CD14-positive monocyte (primary cell): Measurements from ENCODE around the gene KIF16B. TPM values are rescaled to one million over a fixed set of nuclear protein-coding genes. Genes with fewer than 3 reads are reported as not detected.
A peak's percentile ranks its signal among the peaks of the same experiment; 100 is the strongest.

Experiments used
- DNase-seq, 3 donors: peaks; one replicate each; pipeline ENCODE4 v3.0.0-alpha.2; 2011 to 2022
- H2AFZ ChIP-seq: 2 replicates; pipeline ENCODE4 v1.6.0; 2012; ENCODE audit warnings: mild to moderate bottlenecking, low read depth, low read length, inconsistent platforms; ENCODE audit not compliant: insufficient read depth, poor library complexity, severe bottlenecking
- H3K27ac ChIP-seq, 2 donors: 1 replicate in 1 of 2; 2 replicates in 1 of 2; pipeline ENCODE4 v1.5.1; 2012 to 2013; ENCODE audit warnings: low read length in 2 of 2, control low read depth in 1 of 2, inconsistent platforms in 1 of 2, low read depth in 1 of 2, mild to moderate bottlenecking in 1 of 2
- H3K27me3 ChIP-seq, 2 donors: one replicate each; pipeline versions ENCODE4 v1.6.0 to v1.6.1; 2011 to 2013; ENCODE audit warnings: low read length in 2 of 2; ENCODE audit not compliant: control insufficient read depth in 2 of 2, insufficient read depth in 2 of 2
- H3K36me3 ChIP-seq, 2 donors: replicated peaks in 1 of 2; 1 replicate in 1 of 2; 2 replicates in 1 of 2; pipeline versions ENCODE4 v1.5.1 to v1.6.1; 2012 to 2013; ENCODE audit warnings: low read length in 2 of 2, control low read depth in 1 of 2, inconsistent platforms in 1 of 2, mild to moderate bottlenecking in 1 of 2; ENCODE audit not compliant: insufficient read depth in 2 of 2, control insufficient read depth in 1 of 2
- H3K4me1 ChIP-seq, 2 donors: 1 replicate in 1 of 2; 2 replicates in 1 of 2; pipeline versions ENCODE4 v1.5.1 to v1.6.1; 2012 to 2013; ENCODE audit warnings: low read length in 2 of 2, control low read depth in 1 of 2, inconsistent platforms in 1 of 2, mild to moderate bottlenecking in 1 of 2, moderate library complexity in 1 of 2; ENCODE audit not compliant: insufficient read depth in 2 of 2, control insufficient read depth in 1 of 2
- H3K4me2 ChIP-seq: replicated peaks from 2 replicates; pipeline ENCODE3; 2012; ENCODE audit warnings: low read length, moderate library complexity, mild to moderate bottlenecking; ENCODE audit not compliant: poor library complexity, severe bottlenecking; ENCODE audit errors: extremely low read depth
- H3K4me3 ChIP-seq, 3 experiments: fragments of 200-600 bp in 1 of 3; sonication (generic) in 1 of 3; replicated peaks in 1 of 3; 1 replicate in 2 of 3; 2 replicates in 1 of 3; pipeline ENCODE4 v1.5.1; 2011 to 2013; ENCODE audit warnings: low read length in 3 of 3, mild to moderate bottlenecking in 3 of 3, control low read depth in 2 of 3, low read depth in 2 of 3, inconsistent platforms in 1 of 3, moderate library complexity in 1 of 3
- H3K79me2 ChIP-seq: 2 replicates; pipeline ENCODE4 v1.6.0; 2012; ENCODE audit warnings: mild to moderate bottlenecking, control low read depth, inconsistent platforms, low read length, moderate library complexity; ENCODE audit not compliant: insufficient read depth
- H3K9ac ChIP-seq: 2 replicates; pipeline ENCODE4 v1.6.0; 2017; ENCODE audit warnings: low read length, mild to moderate bottlenecking; ENCODE audit not compliant: insufficient read depth, poor library complexity, severe bottlenecking
- H3K9me3 ChIP-seq, 2 donors: replicated peaks in 1 of 2; 1 replicate in 1 of 2; 2 replicates in 1 of 2; pipeline versions ENCODE4 v1.5.1 to v1.6.1; 2012 to 2013; ENCODE audit warnings: low read length in 2 of 2, control low read depth in 1 of 2; ENCODE audit not compliant: control insufficient read depth in 1 of 2, insufficient read depth in 1 of 2
- H4K20me1 ChIP-seq: 2 replicates; pipeline ENCODE4 v1.6.0; 2012; ENCODE audit warnings: mild to moderate bottlenecking, low read length, control low read depth, moderate library complexity; ENCODE audit not compliant: insufficient read depth
- H3K27ac Mint-ChIP-seq, 7 donors: one replicate each; pipeline ENCODE4 v1.8.0; 2020; ENCODE audit warnings: mild to moderate bottlenecking in 7 of 7, mixed read lengths in 7 of 7, moderate library complexity in 6 of 7, inconsistent platforms in 2 of 7
- H3K27me3 Mint-ChIP-seq, 3 donors: one replicate each; pipeline ENCODE4 v1.8.0; 2021 to 2022; ENCODE audit warnings: low read depth in 3 of 3, mild to moderate bottlenecking in 3 of 3, mixed read lengths in 3 of 3, moderate library complexity in 3 of 3, inconsistent platforms in 1 of 3
- H3K36me3 Mint-ChIP-seq, 2 donors: one replicate each; pipeline ENCODE4 v1.8.0; 2020; ENCODE audit warnings: mixed read lengths in 2 of 2, inconsistent platforms in 1 of 2, mild to moderate bottlenecking in 1 of 2
- H3K4me1 Mint-ChIP-seq: one replicate; pipeline ENCODE4 v1.8.0; 2020; ENCODE audit warnings: mild to moderate bottlenecking, mixed read lengths
- H3K4me3 Mint-ChIP-seq, 2 donors: one replicate each; pipeline ENCODE4 v1.8.0; 2020; ENCODE audit warnings: mild to moderate bottlenecking in 2 of 2, mixed read lengths in 2 of 2, moderate library complexity in 1 of 2
- H3K9me3 Mint-ChIP-seq, 7 donors: one replicate each; pipeline ENCODE4 v1.8.0; 2020 to 2022; ENCODE audit warnings: mixed read lengths in 7 of 7, mild to moderate bottlenecking in 6 of 7, moderate library complexity in 6 of 7, inconsistent platforms in 2 of 7
- WGBS: methylation state at CpG from one replicate; pipeline ENCODE4 v1.1.5; 2013; ENCODE audit warnings: missing lambda C conversion rate; ENCODE audit not compliant: insufficient coverage; 5-methylcytosine and 5-hydroxymethylcytosine counted together
- intact Hi-C, 2 donors: fragments of 100-400 bp; cut with micrococcal nuclease; formaldehyde crosslinking; loops; one replicate each; pipeline versions ENCODE4 v1.15.0 to v1.15.1; 2023
- polyA plus RNA-seq, 3 donors: library from polyadenylated mRNA; depleted of rRNA in 1 of 3; unstranded in 2 of 3; stranded (reverse) in 1 of 3; fragments of 300-500 nt in 2 of 3; fragments of >200 nt in 1 of 3; fragmentation: Illumina TruSeq in 2 of 3; gene quantifications; 1 replicate in 2 of 3; 2 replicates in 1 of 3; pipeline ENCODE4 v1.2.3, GENCODE V29; 2012 to 2021
- TF ChIP-seq, protein P1 (sequence below): fragments of 200-600 bp; IDR thresholded peaks from one replicate; pipeline ENCODE4 v1.8.0; 2022; ENCODE audit warnings: antibody characterized with exemption, mild to moderate bottlenecking

Gene KIF16B
- polyA plus RNA-seq, 3 donors, result 0.89 to 2.9 (median 2.8) TPM

DNA sequence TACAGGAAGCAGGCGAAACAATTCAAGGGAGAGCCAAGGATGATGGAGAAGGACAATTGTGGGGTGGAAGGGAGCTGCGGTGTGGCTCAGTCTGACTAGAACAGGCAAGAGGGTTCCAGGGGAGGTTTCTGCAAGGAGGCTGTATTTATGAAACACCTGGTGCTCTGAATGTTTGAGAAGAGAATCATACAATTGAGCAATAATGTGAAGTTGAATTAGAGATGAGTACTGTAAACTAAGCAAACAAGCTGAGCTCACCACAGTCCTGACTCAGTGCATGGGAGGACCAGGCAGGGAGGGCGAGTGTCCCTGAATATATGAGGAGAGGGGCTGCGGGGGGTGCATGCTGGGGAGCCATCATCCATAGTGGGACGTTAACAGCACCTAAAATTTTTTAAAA lies 279.7 kb downstream of the KIF16B start:
- Histone ChIP-seq H3K27ac (peak overlapping the region in 1 of 2 donors; percentile 76), H3K79me2 (no peaks in the 10 kb centered on the region), H2AFZ (no peak overlapping the region), H3K9me3 (no peaks in the 10 kb centered on the region), H3K36me3 (no peaks in the 10 kb centered on the region), H3K9ac (no peak overlapping the region), H3K4me1 (peaks cover 25 to 31% of the 10 kb centered on the region in 2 donors), H3K27me3 (no peaks in the 10 kb centered on the region), H4K20me1 (no peaks in the 10 kb centered on the region), H3K4me3 (no peak overlapping the region), H3K4me2 (no peak overlapping the region)
- WGBS, result 100% methylated on average over 4 of the region's 5 CpGs
- Mint-ChIP-seq H3K27ac (no peak overlapping the region), H3K4me3 (no peak overlapping the region), H3K27me3 (peaks cover 0 to 3% (median 0%) of the 10 kb centered on the region in 3 donors), H3K4me1 (peaks cover 5% of the 10 kb centered on the region), H3K9me3 (peaks cover 0 to 11% (median 4%) of the 10 kb centered on the region in 7 donors), H3K36me3 (peaks cover 0 to 5% of the 10 kb centered on the region in 2 donors)
- intact Hi-C loops, result no loop called here
- TF ChIP-seq, protein P1, sequence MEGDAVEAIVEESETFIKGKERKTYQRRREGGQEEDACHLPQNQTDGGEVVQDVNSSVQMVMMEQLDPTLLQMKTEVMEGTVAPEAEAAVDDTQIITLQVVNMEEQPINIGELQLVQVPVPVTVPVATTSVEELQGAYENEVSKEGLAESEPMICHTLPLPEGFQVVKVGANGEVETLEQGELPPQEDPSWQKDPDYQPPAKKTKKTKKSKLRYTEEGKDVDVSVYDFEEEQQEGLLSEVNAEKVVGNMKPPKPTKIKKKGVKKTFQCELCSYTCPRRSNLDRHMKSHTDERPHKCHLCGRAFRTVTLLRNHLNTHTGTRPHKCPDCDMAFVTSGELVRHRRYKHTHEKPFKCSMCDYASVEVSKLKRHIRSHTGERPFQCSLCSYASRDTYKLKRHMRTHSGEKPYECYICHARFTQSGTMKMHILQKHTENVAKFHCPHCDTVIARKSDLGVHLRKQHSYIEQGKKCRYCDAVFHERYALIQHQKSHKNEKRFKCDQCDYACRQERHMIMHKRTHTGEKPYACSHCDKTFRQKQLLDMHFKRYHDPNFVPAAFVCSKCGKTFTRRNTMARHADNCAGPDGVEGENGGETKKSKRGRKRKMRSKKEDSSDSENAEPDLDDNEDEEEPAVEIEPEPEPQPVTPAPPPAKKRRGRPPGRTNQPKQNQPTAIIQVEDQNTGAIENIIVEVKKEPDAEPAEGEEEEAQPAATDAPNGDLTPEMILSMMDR, result no peak
- no peak for DNase-seq

DNA sequence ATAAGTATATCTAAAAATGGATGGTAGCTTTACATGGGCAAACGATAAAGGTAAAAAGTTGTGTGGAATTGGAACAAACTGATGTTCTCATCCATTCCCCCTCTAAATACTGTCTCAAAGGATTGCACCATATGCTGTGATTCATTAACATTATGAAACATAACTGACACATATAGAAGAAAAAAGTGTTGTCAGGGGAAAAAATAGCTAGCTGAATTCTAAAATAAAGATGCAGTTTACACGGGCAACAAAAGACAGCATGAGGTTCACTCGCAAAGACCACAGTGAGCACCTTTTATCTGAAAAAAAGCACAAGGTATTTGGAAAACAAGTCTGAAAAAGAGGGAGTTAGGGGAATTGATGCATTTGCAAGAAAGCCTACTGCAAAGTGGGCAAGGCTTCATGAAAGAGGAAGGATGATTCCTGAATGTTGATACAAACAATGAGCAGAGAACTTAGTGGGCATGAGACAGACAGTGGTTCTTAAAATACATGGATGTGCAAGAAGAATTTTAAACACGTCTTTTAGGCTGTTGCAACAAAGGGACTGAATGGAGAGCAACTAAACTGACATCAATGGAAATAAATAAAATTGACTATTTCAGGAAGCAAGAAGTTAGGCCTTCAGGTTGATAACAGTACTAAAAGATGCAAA lies 280.9 kb downstream of the KIF16B start:
- TF ChIP-seq, protein P1, result no peak
- H3K27me3 ChIP-seq, result no peaks in the 10 kb centered on the region
- no peaks in the 10 kb centered on the region for H3K36me3 ChIP-seq
- Mint-ChIP-seq H3K4me3 (no peak overlapping the region), H3K36me3 (no peaks in the 10 kb centered on the region), H3K27me3 (peaks cover 0 to 3% (median 0%) of the 10 kb centered on the region in 3 donors), H3K4me1 (peaks cover 5% of the 10 kb centered on the region), H3K27ac (peak overlapping the region in 2 of 7 donors; percentile 47 to 63), H3K9me3 (peaks cover 0 to 7% (median 2%) of the 10 kb centered on the region in 7 donors)
- intact Hi-C loops, result no loop called here
- peak overlapping the region; percentile 27 for H3K9ac ChIP-seq
- H3K4me1 ChIP-seq, result peaks cover 25 to 31% of the 10 kb centered on the region in 2 donors
- peaks cover 0 to 4% of the 10 kb centered on the region in 2 donors for H3K9me3 ChIP-seq
- DNase-seq, result peak; percentile 36 to 58 (median 43)
- H2AFZ ChIP-seq, result no peak overlapping the region
- no peaks in the 10 kb centered on the region for H3K79me2 ChIP-seq
- peak overlapping the region; percentile 57 for H3K4me2 ChIP-seq
- WGBS, result 27% methylated on average over 3 of the region's 4 CpGs
- no peaks in the 10 kb centered on the region for H4K20me1 ChIP-seq
- H3K27ac ChIP-seq, result peak overlapping the region in 1 of 2 donors; percentile 76
- peak overlapping the region in 1 of 3 experiments; percentile 41 for H3K4me3 ChIP-seq
